Measurements from ENCODE around the gene RXRA. TPM values are rescaled to one million over a fixed set of nuclear protein-coding genes. Genes with fewer than 3 reads are reported as not detected.
A peak's percentile ranks its signal among the peaks of the same experiment; 100 is the strongest.

The RXRA gene
- total and polyA plus RNA-seq, 9 donors: 19.0 to 44.4 (median 32.0) TPM

DNA sequence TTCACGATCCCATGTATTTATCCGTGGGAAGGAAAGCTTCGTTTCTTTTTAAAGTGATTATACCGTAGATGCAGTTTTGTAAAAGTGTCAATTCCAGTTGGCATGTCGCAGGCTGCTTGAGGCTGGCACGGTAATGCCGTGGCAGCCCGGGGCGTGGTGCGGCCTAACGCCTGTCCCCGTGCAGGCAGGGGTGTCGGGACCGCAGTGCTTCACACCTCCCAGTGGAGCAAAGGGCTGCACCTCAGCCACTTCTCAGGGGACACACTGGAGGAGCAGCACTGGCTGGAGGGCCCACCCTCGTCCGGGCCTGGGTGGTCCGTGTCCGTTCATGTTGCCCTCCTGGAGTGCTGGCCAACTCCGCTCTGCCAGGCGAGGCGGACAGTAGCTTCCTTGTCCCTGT is 103.2 kb downstream of the RXRA start:
- DNase-seq: no peak
- Histone ChIP-seq H3K36me3 (ENCODE audit: control insufficient read depth, insufficient read depth, low read length) (peaks cover 50% of the 10 kb centered on the region), H3K27ac (ENCODE audit: low read length) (no peak overlapping the region), H3K9me3 (replicated peaks; ENCODE audit: control insufficient read depth, low read depth, low read length) (no peaks in the 10 kb centered on the region), H3K4me3 (ENCODE audit: low read length) (no peak overlapping the region), H3K27me3 (ENCODE audit: control insufficient read depth, insufficient read depth, low read length) (no peaks in the 10 kb centered on the region), H3K4me1 (ENCODE audit: control insufficient read depth, insufficient read depth, low read length) (peaks cover 59% of the 10 kb centered on the region)
- 88% methylated on average over 20 of the region's 21 CpGs for WGBS (ENCODE audit: insufficient coverage)

DNA sequence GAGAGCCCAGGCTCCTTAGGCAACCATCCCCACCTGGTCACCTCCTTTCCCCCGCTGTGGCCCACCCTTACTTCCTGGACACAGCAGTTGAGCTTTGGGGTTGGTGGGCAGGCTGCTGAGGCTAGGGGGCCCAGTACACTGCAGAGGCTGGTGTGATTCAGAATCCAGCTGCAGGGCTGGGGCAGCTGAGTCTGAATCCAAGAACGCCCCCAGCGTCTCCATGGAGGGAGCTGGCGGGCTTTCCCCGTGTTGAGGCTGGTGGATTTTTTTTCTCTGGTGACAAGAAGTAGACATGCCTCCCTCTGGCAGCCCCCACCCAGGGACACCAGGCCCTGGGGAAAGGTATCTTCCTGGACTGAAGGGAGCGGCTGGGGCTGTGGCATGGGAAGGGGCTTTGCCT is 104.8 kb downstream of the RXRA start:
- Histone ChIP-seq H3K36me3 (ENCODE audit: control insufficient read depth, insufficient read depth, low read length) (peaks cover 49% of the 10 kb centered on the region), H3K4me1 (ENCODE audit: control insufficient read depth, insufficient read depth, low read length) (peaks cover 73% of the 10 kb centered on the region), H3K27me3 (ENCODE audit: control insufficient read depth, insufficient read depth, low read length) (no peaks in the 10 kb centered on the region), H3K27ac (ENCODE audit: low read length) (no peak overlapping the region), H3K4me3 (ENCODE audit: low read length) (no peak overlapping the region), H3K9me3 (replicated peaks; ENCODE audit: control insufficient read depth, low read depth, low read length) (no peaks in the 10 kb centered on the region)
- 67% methylated on average over 1 of the region's 6 CpGs for WGBS (ENCODE audit: insufficient coverage)
- peak; percentile 69 for DNase-seq

DNA sequence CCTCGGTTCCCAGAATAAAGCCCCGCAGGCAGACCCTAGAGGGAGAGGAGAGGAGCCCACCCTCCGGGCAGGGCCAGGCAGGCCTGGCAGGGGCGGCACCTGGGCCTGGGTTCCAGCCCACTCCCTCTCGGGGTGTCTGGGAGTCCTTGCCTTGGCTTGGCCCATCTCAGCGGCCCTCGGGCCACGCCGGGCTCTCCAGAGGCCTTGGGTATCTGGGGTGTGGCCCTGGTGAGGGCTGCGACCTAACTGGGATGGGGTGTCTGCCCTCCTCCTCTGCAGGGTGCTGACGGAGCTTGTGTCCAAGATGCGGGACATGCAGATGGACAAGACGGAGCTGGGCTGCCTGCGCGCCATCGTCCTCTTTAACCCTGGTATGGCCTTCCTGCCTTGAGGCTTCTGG is 105.4 kb downstream of the RXRA start:
- Histone ChIP-seq H3K9me3 (replicated peaks; ENCODE audit: control insufficient read depth, low read depth, low read length) (no peaks in the 10 kb centered on the region), H3K27ac (ENCODE audit: low read length) (no peak overlapping the region), H3K4me1 (ENCODE audit: control insufficient read depth, insufficient read depth, low read length) (peaks cover 75% of the 10 kb centered on the region), H3K4me3 (ENCODE audit: low read length) (no peak overlapping the region), H3K27me3 (ENCODE audit: control insufficient read depth, insufficient read depth, low read length) (no peaks in the 10 kb centered on the region), H3K36me3 (ENCODE audit: control insufficient read depth, insufficient read depth, low read length) (peaks cover 50% of the 10 kb centered on the region)
- WGBS (ENCODE audit: insufficient coverage): 54% methylated on average over 16 of the region's 16 CpGs
- no peak for DNase-seq

DNA sequence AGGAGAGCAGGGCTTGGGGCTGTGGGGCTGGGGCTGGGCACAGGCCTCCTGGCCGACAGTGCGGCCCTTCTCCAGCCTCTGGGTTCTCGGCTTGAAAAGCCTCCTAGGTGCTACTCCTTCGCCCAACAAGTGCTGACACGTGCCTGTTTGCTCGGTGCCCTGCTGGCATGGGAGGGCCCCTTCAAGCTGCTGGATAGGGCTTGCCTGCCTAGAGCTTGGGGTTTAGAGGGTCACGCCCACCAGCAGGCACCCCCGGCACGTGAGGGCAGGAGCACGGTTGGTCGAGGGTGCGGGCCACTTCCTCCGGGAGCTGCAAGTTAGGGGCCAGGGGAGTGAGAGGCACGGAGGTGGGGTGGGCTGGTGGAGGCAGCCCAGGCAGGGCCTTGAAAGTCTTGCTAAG is 106.2 kb downstream of the RXRA start:
- DNase-seq: no peak
- Histone ChIP-seq H3K4me1 (ENCODE audit: control insufficient read depth, insufficient read depth, low read length) (peaks cover 77% of the 10 kb centered on the region), H3K36me3 (ENCODE audit: control insufficient read depth, insufficient read depth, low read length) (peaks cover 51% of the 10 kb centered on the region), H3K9me3 (replicated peaks; ENCODE audit: control insufficient read depth, low read depth, low read length) (no peaks in the 10 kb centered on the region), H3K27ac (ENCODE audit: low read length) (no peak overlapping the region), H3K4me3 (ENCODE audit: low read length) (no peak overlapping the region), H3K27me3 (ENCODE audit: control insufficient read depth, insufficient read depth, low read length) (no peaks in the 10 kb centered on the region)
- 75% methylated on average over 7 of the region's 14 CpGs for WGBS (ENCODE audit: insufficient coverage)

DNA sequence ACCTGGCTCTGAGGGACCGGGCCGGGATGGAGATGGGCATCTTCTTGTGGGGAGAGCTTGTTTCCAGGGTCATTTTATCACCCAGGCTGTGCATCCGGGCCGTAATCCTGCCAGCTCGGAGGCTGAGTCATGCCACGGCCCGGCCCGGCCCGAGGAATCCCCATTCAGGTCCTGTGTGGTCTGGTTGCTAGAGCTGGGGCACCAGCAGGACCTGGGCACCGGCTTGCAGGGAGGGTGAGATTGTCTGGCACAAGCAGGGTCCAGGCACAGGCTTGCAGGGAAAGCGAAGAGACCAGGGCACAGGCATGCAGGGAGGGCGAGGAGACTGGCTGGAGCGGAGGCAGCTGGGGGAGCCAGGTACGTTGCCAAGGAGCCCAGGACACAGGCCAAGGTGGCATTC is 106.8 kb downstream of the RXRA start:
- no peak overlapping the region for H3K4me3 ChIP-seq (ENCODE audit: low read length)
- no peaks in the 10 kb centered on the region for H3K9me3 ChIP-seq (replicated peaks; ENCODE audit: control insufficient read depth, low read depth, low read length)
- no peak overlapping the region for H3K27ac ChIP-seq (ENCODE audit: low read length)
- peaks cover 48% of the 10 kb centered on the region for H3K36me3 ChIP-seq (ENCODE audit: control insufficient read depth, insufficient read depth, low read length)
- H3K4me1 ChIP-seq (ENCODE audit: control insufficient read depth, insufficient read depth, low read length): peaks cover 83% of the 10 kb centered on the region
- no peaks in the 10 kb centered on the region for H3K27me3 ChIP-seq (ENCODE audit: control insufficient read depth, insufficient read depth, low read length)
- 74% methylated on average over 11 of the region's 14 CpGs for WGBS (ENCODE audit: insufficient coverage)
- no peak for DNase-seq

DNA sequence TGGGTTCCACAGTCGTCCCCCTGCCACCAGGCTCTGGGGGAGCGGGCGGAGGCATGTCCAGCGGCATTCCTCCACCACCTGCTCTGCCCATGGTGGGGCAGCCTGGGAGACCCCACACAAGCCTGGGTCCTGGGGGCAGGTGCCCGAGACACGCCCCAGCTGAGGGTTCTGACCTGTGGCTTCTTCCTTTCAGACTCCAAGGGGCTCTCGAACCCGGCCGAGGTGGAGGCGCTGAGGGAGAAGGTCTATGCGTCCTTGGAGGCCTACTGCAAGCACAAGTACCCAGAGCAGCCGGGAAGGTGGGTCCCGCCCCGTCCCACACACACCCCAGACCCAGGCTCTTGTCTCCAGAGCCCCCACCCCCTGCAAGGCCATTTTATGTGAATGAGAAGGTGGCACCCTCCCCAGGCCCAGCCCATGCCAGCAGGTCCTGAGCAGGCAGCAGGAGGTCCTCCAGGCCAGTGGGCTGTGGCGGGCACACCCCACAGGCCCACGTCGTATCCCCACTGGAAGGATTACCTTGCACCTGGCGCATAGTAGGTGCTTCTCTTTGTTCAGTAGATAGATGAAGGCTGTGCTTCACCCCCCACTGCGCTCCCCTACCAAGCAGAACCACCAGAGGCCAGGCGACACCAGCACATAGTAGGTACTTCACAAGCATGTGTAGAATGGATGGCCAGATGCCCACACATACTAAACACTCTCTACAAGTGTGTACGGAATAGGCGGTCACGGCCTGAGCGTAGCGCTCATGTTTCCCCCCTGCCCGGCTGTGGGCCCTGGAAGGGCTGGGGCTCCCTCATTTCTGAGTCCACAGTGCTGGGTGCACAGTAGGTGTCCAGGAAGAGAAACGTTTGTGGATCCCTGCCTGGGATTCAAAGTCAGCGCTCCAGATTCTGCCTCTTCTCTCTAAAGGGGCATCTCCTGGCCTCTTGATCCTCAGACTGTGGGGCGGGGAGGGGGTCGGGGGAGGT is 107.9 kb downstream of the RXRA start:
- peak overlapping the region; percentile 86 for H3K27ac ChIP-seq (ENCODE audit: low read length)

DNA sequence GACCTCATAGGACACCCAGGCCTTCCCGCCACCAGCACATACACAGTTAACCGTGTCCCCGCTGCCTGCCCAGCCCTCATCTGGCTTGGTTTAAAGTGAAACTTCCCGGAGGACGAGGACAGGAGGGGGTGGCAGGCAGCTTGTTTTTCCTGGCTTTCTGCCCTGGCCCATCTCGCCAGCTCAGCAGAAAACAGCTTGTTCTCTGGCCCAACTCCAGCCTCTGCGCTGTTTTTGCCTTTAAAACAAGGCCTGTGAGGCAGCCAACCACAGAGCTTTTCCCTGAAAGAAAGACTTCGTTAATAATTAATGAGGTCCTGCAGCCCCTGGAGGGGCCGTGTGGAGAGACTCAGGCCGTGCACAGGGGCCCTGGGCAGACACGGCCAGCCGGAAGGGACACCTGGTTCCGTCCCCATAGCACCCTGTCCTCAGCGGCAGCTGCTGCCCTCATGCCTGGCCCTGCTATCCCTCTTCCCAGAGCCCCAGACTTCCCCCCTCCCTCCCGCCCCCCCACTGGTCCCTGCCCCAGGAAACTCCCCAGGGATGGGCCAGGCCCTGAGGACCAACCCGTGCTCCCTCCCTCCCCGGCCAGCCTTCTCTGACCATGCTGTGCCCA is 108.7 kb downstream of the RXRA start:
- 3% methylated on average over 11 of the region's 17 CpGs for WGBS (ENCODE audit: insufficient coverage)
- no peaks in the 10 kb centered on the region for H3K27me3 ChIP-seq (ENCODE audit: control insufficient read depth, insufficient read depth, low read length)
- H3K27ac ChIP-seq (ENCODE audit: low read length): peak overlapping the region; percentile 86
- H3K4me3 ChIP-seq (ENCODE audit: low read length): no peak overlapping the region
- peaks cover 44% of the 10 kb centered on the region for H3K36me3 ChIP-seq (ENCODE audit: control insufficient read depth, insufficient read depth, low read length)
- DNase-seq: peak; percentile 99
- H3K4me1 ChIP-seq (ENCODE audit: control insufficient read depth, insufficient read depth, low read length): peaks cover 87% of the 10 kb centered on the region
- no peaks in the 10 kb centered on the region for H3K9me3 ChIP-seq (replicated peaks; ENCODE audit: control insufficient read depth, low read depth, low read length)

More for the DNA sequence above, 107.9 kb downstream of the RXRA start:
- H3K4me1 ChIP-seq (ENCODE audit: control insufficient read depth, insufficient read depth, low read length): peaks cover 81% of the 10 kb centered on the region
- 68% methylated on average over 17 of the region's 30 CpGs for WGBS (ENCODE audit: insufficient coverage)
- H3K27me3 ChIP-seq (ENCODE audit: control insufficient read depth, insufficient read depth, low read length): no peaks in the 10 kb centered on the region
- H3K36me3 ChIP-seq (ENCODE audit: control insufficient read depth, insufficient read depth, low read length): peaks cover 49% of the 10 kb centered on the region
- DNase-seq: no peak
- H3K9me3 ChIP-seq (replicated peaks; ENCODE audit: control insufficient read depth, low read depth, low read length): no peaks in the 10 kb centered on the region
- no peak overlapping the region for H3K4me3 ChIP-seq (ENCODE audit: low read length)

DNA sequence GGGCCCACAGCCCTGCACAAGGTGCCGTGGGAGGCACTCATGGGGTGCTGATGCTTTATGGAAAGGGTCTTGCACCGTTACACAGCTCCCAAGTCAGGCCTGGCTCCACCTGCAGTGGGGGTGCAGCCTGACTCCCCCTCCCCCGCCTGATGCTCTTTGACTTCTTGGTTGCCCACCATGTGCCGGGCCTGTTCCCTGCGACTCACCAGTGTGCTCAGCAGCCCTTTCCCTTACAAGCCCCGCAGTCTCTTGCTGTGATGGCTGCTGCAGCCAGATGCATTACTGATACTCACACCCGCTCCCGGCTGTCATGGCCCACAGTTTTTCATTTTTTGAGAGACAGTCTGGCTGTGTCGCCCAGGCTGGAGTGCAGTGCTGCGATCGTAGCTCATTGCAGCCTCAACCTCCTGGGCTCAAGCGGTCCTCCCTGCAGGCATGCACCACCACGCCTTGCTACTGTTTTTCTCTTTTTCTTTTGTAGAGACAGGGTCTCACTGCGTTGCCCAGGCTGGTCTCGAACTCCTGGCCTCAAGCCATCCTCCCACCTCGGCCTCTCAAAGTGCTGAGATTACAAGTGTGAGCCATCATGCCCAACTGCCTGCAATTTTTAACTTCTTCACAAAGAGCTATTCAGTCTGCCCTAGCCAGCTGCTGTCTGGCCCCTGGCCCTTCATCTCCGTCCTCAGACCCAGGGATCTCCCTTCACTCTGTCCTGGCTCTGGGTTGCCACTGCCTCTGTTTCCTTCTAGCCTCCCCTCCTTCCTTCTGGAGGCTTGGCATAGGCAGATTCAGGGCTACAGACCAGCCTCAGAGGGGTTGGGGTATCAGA is 109.5 kb downstream of the RXRA start:
- no peak overlapping the region for H3K4me3 ChIP-seq (ENCODE audit: low read length)
- peak overlapping the region; percentile 60 for H3K27ac ChIP-seq (ENCODE audit: low read length)
- DNase-seq: no peak
- no peaks in the 10 kb centered on the region for H3K9me3 ChIP-seq (replicated peaks; ENCODE audit: control insufficient read depth, low read depth, low read length)
- WGBS (ENCODE audit: insufficient coverage): 30% methylated on average over 16 of the region's 17 CpGs
- peaks cover 38% of the 10 kb centered on the region for H3K36me3 ChIP-seq (ENCODE audit: control insufficient read depth, insufficient read depth, low read length)
- no peaks in the 10 kb centered on the region for H3K27me3 ChIP-seq (ENCODE audit: control insufficient read depth, insufficient read depth, low read length)
- peaks cover 86% of the 10 kb centered on the region for H3K4me1 ChIP-seq (ENCODE audit: control insufficient read depth, insufficient read depth, low read length)

DNA sequence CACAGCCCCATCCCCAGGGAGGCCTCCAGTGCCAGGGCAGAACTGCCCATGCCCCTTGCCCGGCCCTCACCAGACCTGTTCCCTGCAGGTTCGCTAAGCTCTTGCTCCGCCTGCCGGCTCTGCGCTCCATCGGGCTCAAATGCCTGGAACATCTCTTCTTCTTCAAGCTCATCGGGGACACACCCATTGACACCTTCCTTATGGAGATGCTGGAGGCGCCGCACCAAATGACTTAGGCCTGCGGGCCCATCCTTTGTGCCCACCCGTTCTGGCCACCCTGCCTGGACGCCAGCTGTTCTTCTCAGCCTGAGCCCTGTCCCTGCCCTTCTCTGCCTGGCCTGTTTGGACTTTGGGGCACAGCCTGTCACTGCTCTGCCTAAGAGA is 110.1 kb downstream of the RXRA start:
- Histone ChIP-seq H3K9me3 (replicated peaks; ENCODE audit: control insufficient read depth, low read depth, low read length) (no peaks in the 10 kb centered on the region), H3K27ac (ENCODE audit: low read length) (peak overlapping the region; percentile 60), H3K4me1 (ENCODE audit: control insufficient read depth, insufficient read depth, low read length) (peaks cover 82% of the 10 kb centered on the region), H3K4me3 (ENCODE audit: low read length) (no peak overlapping the region), H3K27me3 (ENCODE audit: control insufficient read depth, insufficient read depth, low read length) (peaks cover under 1% of the 10 kb centered on the region), H3K36me3 (ENCODE audit: control insufficient read depth, insufficient read depth, low read length) (peaks cover 38% of the 10 kb centered on the region)
- no peak for DNase-seq
- WGBS (ENCODE audit: insufficient coverage): 79% methylated on average over 6 of the region's 12 CpGs

DNA sequence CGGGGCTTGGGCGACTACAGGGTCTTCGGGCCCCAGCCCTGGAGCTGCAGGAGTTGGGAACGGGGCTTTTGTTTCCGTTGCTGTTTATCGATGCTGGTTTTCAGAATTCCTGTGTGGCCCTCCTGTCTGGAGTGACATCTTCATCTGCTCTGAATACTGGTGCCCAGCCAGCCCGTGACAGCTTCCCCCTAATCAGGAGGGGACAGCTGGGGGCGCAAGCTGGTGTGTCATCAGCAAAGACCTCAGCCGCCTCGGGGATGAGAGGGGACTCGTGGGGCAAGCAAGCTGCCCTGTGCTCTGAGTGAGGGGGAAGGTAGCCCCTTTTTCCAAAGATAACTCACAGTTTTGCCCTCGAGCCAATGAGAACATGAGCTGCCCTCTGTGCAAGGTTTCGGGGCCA is 110.7 kb downstream of the RXRA start:
- peak; percentile 68 for DNase-seq
- 44% methylated on average over 8 of the region's 13 CpGs for WGBS (ENCODE audit: insufficient coverage)
- H3K36me3 ChIP-seq (ENCODE audit: control insufficient read depth, insufficient read depth, low read length): peaks cover 37% of the 10 kb centered on the region
- peaks cover 82% of the 10 kb centered on the region for H3K4me1 ChIP-seq (ENCODE audit: control insufficient read depth, insufficient read depth, low read length)
- H3K27ac ChIP-seq (ENCODE audit: low read length): peak overlapping the region; percentile 60
- no peak overlapping the region for H3K4me3 ChIP-seq (ENCODE audit: low read length)
- peaks cover 6% of the 10 kb centered on the region for H3K27me3 ChIP-seq (ENCODE audit: control insufficient read depth, insufficient read depth, low read length)
- no peaks in the 10 kb centered on the region for H3K9me3 ChIP-seq (replicated peaks; ENCODE audit: control insufficient read depth, low read depth, low read length)
